ENCODE measurements around the gene MEIS1.

- TF ChIP-seq CTCF (IDR thresholded peaks at IDR 0.05; ENCODE audit: low read depth, low read length), result no peak
- TF ChIP-seq EZH2phosphoT487 (IDR thresholded peaks at IDR 0.05; ENCODE audit: low read depth), result no peak
These were observed 59.8 kb downstream of the MEIS1 start for GRCh38 chr2:66494708-66495107.

Measured in OCI-LY3 (cell line).